ENCODE results near the gene SEPHS2. TPM values are rescaled to one million over a fixed set of nuclear protein-coding genes. Genes with fewer than 3 reads are reported as not detected.
A peak's percentile ranks its signal among the peaks of the same experiment; 100 is the strongest.

Gene SEPHS2
- total and polyA plus RNA-seq, 9 donors = 13.1 to 38.9 (median 25.6) TPM

- peaks cover 2% of the 10 kb centered on the region for H3K4me1 ChIP-seq (ENCODE audit: insufficient read depth)
- no peaks in the 10 kb centered on the region for H3K27me3 ChIP-seq
- no peak for TF ChIP-seq CTCF (IDR thresholded peaks at IDR 0.05)
- TF ChIP-seq POLR2A (IDR thresholded peaks at IDR 0.05) = no peak
- no peak for TF ChIP-seq EP300 (IDR thresholded peaks at IDR 0.05)
- no peaks in the 10 kb centered on the region for H3K36me3 ChIP-seq
- 14 to 15% (median 15%) methylated on average over 13 of the region's 13 CpGs for WGBS, 3 donors
- H3K4me3 ChIP-seq = peak overlapping the region; percentile 78
- no peaks in the 10 kb centered on the region for H3K9me3 ChIP-seq
- intact Hi-C loops (cut with DNase I) = loop anchor here in 1 of 4 donors (10.0 kb wide), 1 partner anchor 301 kb away; the partner anchor contains the start of genes TBX6 and YPEL3
- H3K27ac ChIP-seq = no peak overlapping the region
- DNase-seq = no peak
Observed at GRCh38 chr16:30395992-30396585, 49.6 kb downstream of the SEPHS2 start.

GRCh38 chr16:30395155-30395991 lies 50.3 kb downstream of the SEPHS2 start, which contains the start of gene ZNF48:
Gene ZNF48 (plus strand): TSS chr16:30395420. CDS start chr16:30395795, 375 bp downstream.
- TF ChIP-seq CTCF (IDR thresholded peaks at IDR 0.05) = peak; percentile 5 to 61 (median 8)
- TF ChIP-seq EP300 (IDR thresholded peaks at IDR 0.05) = no peak
- DNase-seq = peak; percentile 82 to 92 (median 84)

GRCh38 chr16:30394592-30395154 lies 51.0 kb downstream of the SEPHS2 start:
- TF ChIP-seq POLR2A (IDR thresholded peaks at IDR 0.05) = no peak
- no peak for TF ChIP-seq EP300 (IDR thresholded peaks at IDR 0.05)
- no peak for TF ChIP-seq CTCF (IDR thresholded peaks at IDR 0.05)
- DNase-seq = no peak
- H3K36me3 ChIP-seq = no peaks in the 10 kb centered on the region
- peak overlapping the region; percentile 78 for H3K4me3 ChIP-seq
- H3K27ac ChIP-seq = no peak overlapping the region
- intact Hi-C loops (cut with DNase I) = loop anchor here in 1 of 4 donors (10.0 kb wide), 1 partner anchor 300 kb away; the partner anchor contains the start of genes TBX6 and YPEL3
- 1 to 3% (median 2%) methylated on average over 28 to 31 of the region's 31 CpGs for WGBS, 3 donors
- H3K4me1 ChIP-seq (ENCODE audit: insufficient read depth) = peaks cover 2% of the 10 kb centered on the region
- H3K9me3 ChIP-seq = no peaks in the 10 kb centered on the region
- H3K27me3 ChIP-seq = no peaks in the 10 kb centered on the region

More at GRCh38 chr16:30395155-30395991, 50.3 kb downstream of the SEPHS2 start, which contains the start of gene ZNF48:
- Histone ChIP-seq H3K4me3 (peak within 1 kb of the TSS; percentile 78), H3K4me1 (ENCODE audit: insufficient read depth) (peaks cover 2% of the 10 kb centered on the region), H3K27ac (no peak within 1 kb of the TSS), H3K9me3 (no peaks in the 10 kb centered on the region), H3K27me3 (no peaks in the 10 kb centered on the region), H3K36me3 (no peaks in the 10 kb centered on the region)
- WGBS, 3 donors = 0% methylated on average over 14 to 103 of the region's 103 CpGs
- intact Hi-C loops (cut with DNase I) = loop anchor here in 1 of 4 donors (10.0 kb wide), 1 partner anchor 301 kb away; the partner anchor contains the start of genes TBX6 and YPEL3

Small RNAs within 50 kb of the gene (small RNA-seq; reads per million reads assigned to genes)
- gene RF00019 (not detected), gene RF00406 (0.30 reads per million), gene RNU7-61P (not detected)

Other genes with a start within 250 kb of the SEPHS2 start
- gene SULT1A3, start 246.6 kb downstream of the SEPHS2 start, total RNA-seq = 10 to 100 TPM in 4 of 7 donors, 1 to 10 TPM in 3; 4.1 to 12.5 (median 10.5) TPM
- 10 to 100 TPM in 1 of 2 donors, 1 to 10 TPM in 1; 9.9 to 10.0 TPM for gene SULT1A3, start 246.6 kb downstream of the SEPHS2 start, polyA plus RNA-seq
- gene NPIPB13, start 197.4 kb downstream of the SEPHS2 start, total RNA-seq = 10 to 100 TPM in 3 of 7 donors, 1 to 10 TPM in 4; 1.3 to 23.7 (median 7.4) TPM
- 1 to 10 TPM; 3.2 to 4.5 TPM for gene NPIPB13, start 197.4 kb downstream of the SEPHS2 start, polyA plus RNA-seq
- 10 to 100 TPM; 29.2 to 68.3 (median 64.7) TPM for gene CD2BP2, start 90.6 kb downstream of the SEPHS2 start, total RNA-seq
- 10 to 100 TPM; 44.1 to 81.7 TPM for gene CD2BP2, start 90.6 kb downstream of the SEPHS2 start, polyA plus RNA-seq
- 10 to 100 TPM; 18.4 to 46.9 (median 38.0) TPM for gene TBC1D10B, start 75.4 kb downstream of the SEPHS2 start, total RNA-seq
- 10 to 100 TPM; 24.7 to 29.7 TPM for gene TBC1D10B, start 75.4 kb downstream of the SEPHS2 start, polyA plus RNA-seq
- gene MYL11, start 71.1 kb downstream of the SEPHS2 start, total RNA-seq = 1 to 10 TPM in 2 of 7 donors, not detected in 5; 1.0 to 1.3 TPM
- gene MYL11, start 71.1 kb downstream of the SEPHS2 start, polyA plus RNA-seq = 1 to 10 TPM in 1 of 2 donors, under 1 TPM in 1; 0.38 to 1.4 TPM
- gene SEPTIN1, start 63.3 kb downstream of the SEPHS2 start, total RNA-seq = 1 to 10 TPM in 6 of 7 donors, under 1 TPM in 1; 0.46 to 8.2 (median 4.4) TPM
- 1 to 10 TPM; 1.9 to 3.2 TPM for gene SEPTIN1, start 63.3 kb downstream of the SEPHS2 start, polyA plus RNA-seq
- gene ZNF48, start 50.5 kb downstream of the SEPHS2 start, total RNA-seq = 1 to 10 TPM; 6.2 to 9.8 (median 6.7) TPM
- gene ZNF48, start 50.5 kb downstream of the SEPHS2 start, polyA plus RNA-seq = 1 to 10 TPM; 2.7 to 4.8 TPM
- 10 to 100 TPM; 12.4 to 33.3 (median 18.7) TPM for gene ZNF771, start 38.3 kb downstream of the SEPHS2 start, total RNA-seq
- gene ZNF771, start 38.3 kb downstream of the SEPHS2 start, polyA plus RNA-seq = 10 to 100 TPM in 1 of 2 donors, 1 to 10 TPM in 1; 4.1 to 12.8 TPM
- 10 to 100 TPM; 13.2 to 34.4 (median 22.9) TPM for gene DCTPP1, start 15.8 kb downstream of the SEPHS2 start, total RNA-seq
- gene DCTPP1, start 15.8 kb downstream of the SEPHS2 start, polyA plus RNA-seq = 10 to 100 TPM; 16.3 to 20.3 TPM
- gene ITGAL, start 26.9 kb upstream of the SEPHS2 start, total RNA-seq = 1 to 10 TPM in 6 of 7 donors, under 1 TPM in 1; 0.95 to 2.9 (median 2.0) TPM
- gene ITGAL, start 26.9 kb upstream of the SEPHS2 start, polyA plus RNA-seq = 10 to 100 TPM in 1 of 2 donors, under 1 TPM in 1; 0.90 to 13.1 TPM
- gene ZNF768, start 80.7 kb upstream of the SEPHS2 start, total RNA-seq = 10 to 100 TPM; 20.5 to 43.2 (median 38.6) TPM
- gene ZNF768, start 80.7 kb upstream of the SEPHS2 start, polyA plus RNA-seq = 10 to 100 TPM; 12.4 to 40.6 TPM
- gene ZNF747, start 89.0 kb upstream of the SEPHS2 start, total RNA-seq = 10 to 100 TPM; 11.9 to 19.2 (median 12.9) TPM
- gene ZNF747, start 89.0 kb upstream of the SEPHS2 start, polyA plus RNA-seq = 10 to 100 TPM in 1 of 2 donors, 1 to 10 TPM in 1; 8.4 to 11.4 TPM
- 10 to 100 TPM in 5 of 7 donors, 1 to 10 TPM in 2; 6.8 to 14.5 (median 13.2) TPM for gene ZNF764, start 112.5 kb upstream of the SEPHS2 start, total RNA-seq
- gene ZNF764, start 112.5 kb upstream of the SEPHS2 start, polyA plus RNA-seq = 1 to 10 TPM; 4.3 to 9.6 TPM
- gene ZNF688, start 125.8 kb upstream of the SEPHS2 start, total RNA-seq = 10 to 100 TPM; 10.4 to 31.2 (median 15.4) TPM
- 10 to 100 TPM; 10.3 to 16.1 TPM for gene ZNF688, start 125.8 kb upstream of the SEPHS2 start, polyA plus RNA-seq
- 10 to 100 TPM in 5 of 7 donors, 1 to 10 TPM in 2; 7.0 to 29.4 (median 22.2) TPM for gene ZNF785, start 139.8 kb upstream of the SEPHS2 start, total RNA-seq
- 10 to 100 TPM; 11.7 to 14.8 TPM for gene ZNF785, start 139.8 kb upstream of the SEPHS2 start, polyA plus RNA-seq
- gene ZNF689, start 164.5 kb upstream of the SEPHS2 start, total RNA-seq = 10 to 100 TPM in 5 of 7 donors, 1 to 10 TPM in 2; 6.2 to 13.2 (median 11.6) TPM
- gene ZNF689, start 164.5 kb upstream of the SEPHS2 start, polyA plus RNA-seq = 1 to 10 TPM; 6.9 to 8.8 TPM
- 10 to 100 TPM; 20.6 to 76.2 (median 50.3) TPM for gene PRR14, start 205.1 kb upstream of the SEPHS2 start, total RNA-seq
- gene PRR14, start 205.1 kb upstream of the SEPHS2 start, polyA plus RNA-seq = 10 to 100 TPM; 37.1 to 52.4 TPM
- gene FBRS, start 212.6 kb upstream of the SEPHS2 start, total RNA-seq = 10 to 100 TPM; 22.5 to 75.6 (median 63.0) TPM
- gene FBRS, start 212.6 kb upstream of the SEPHS2 start, polyA plus RNA-seq = 10 to 100 TPM; 15.6 to 45.6 TPM